Keratinocyte (primary cell): ENCODE results near the gene CCDC141. TPM values are rescaled to one million over a fixed set of nuclear protein-coding genes. Genes with fewer than 3 reads are reported as not detected.

Experiments used
- DNase-seq: peaks from one replicate; pipeline ENCODE4 v3.0.0-alpha.2; 2011; ENCODE audit warnings: low read depth, missing footprints, low spot score
- FAIRE-seq: peaks from 2 replicates; lab custom pipeline; 2011; peaks lifted over from hg19 to GRCh38; lab: Jason Lieb, UNC
- H2AFZ ChIP-seq: 2 replicates; pipeline ENCODE4 v1.6.0; 2012; ENCODE audit warnings: low read length, control low read depth, inconsistent platforms; ENCODE audit not compliant: control insufficient read depth
- H3K27ac ChIP-seq: 2 replicates; pipeline ENCODE4 v1.5.1; 2011; ENCODE audit warnings: low read length; ENCODE audit not compliant: control insufficient read depth, insufficient read depth
- H3K27me3 ChIP-seq: 3 replicates; pipeline ENCODE4 v1.6.0; 2011; ENCODE audit warnings: low read length; ENCODE audit not compliant: control insufficient read depth, insufficient read depth; ENCODE audit errors: extremely low read depth
- H3K36me3 ChIP-seq, 2 experiments: 2 replicates in 1 of 2; 3 replicates in 1 of 2; pipeline ENCODE4 v1.5.1; 2011; ENCODE audit warnings: low read length in 2 of 2, mild to moderate bottlenecking in 1 of 2; ENCODE audit not compliant: control insufficient read depth in 2 of 2, insufficient read depth in 2 of 2; ENCODE audit errors: extremely low read depth in 1 of 2
- H3K4me1 ChIP-seq: 3 replicates; pipeline ENCODE4 v1.5.1; 2011; ENCODE audit warnings: low read length; ENCODE audit not compliant: control insufficient read depth, insufficient read depth; ENCODE audit errors: extremely low read depth
- H3K4me2 ChIP-seq: 3 replicates; pipeline ENCODE4 v1.6.0; 2011; ENCODE audit warnings: low read depth, low read length; ENCODE audit not compliant: control insufficient read depth, insufficient read depth; ENCODE audit errors: extremely low read depth
- H3K4me3 ChIP-seq, 3 experiments: fragments of 200-600 bp in 1 of 3; sonication (generic) in 1 of 3; 2 replicates in 2 of 3; 3 replicates in 1 of 3; pipeline ENCODE4 v1.5.1; 2011 to 2016; ENCODE audit warnings: low read length in 3 of 3, mild to moderate bottlenecking in 3 of 3, control low read depth in 2 of 3, inconsistent platforms in 1 of 3, low read depth in 1 of 3, mixed read lengths in 1 of 3, mixed run types in 1 of 3, moderate library complexity in 1 of 3; ENCODE audit not compliant: control insufficient read depth in 2 of 3, insufficient read depth in 2 of 3; ENCODE audit errors: extremely low read depth in 1 of 3
- H3K79me2 ChIP-seq: 2 replicates; pipeline ENCODE4 v1.6.0; 2012; ENCODE audit warnings: low read length; ENCODE audit not compliant: control insufficient read depth, insufficient read depth
- H3K9ac ChIP-seq: 3 replicates; pipeline ENCODE4 v1.6.0; 2011; ENCODE audit warnings: low read length; ENCODE audit not compliant: control insufficient read depth, insufficient read depth; ENCODE audit errors: extremely low read depth
- H3K9me1 ChIP-seq: 3 replicates; pipeline ENCODE4 v1.6.0; 2011; ENCODE audit warnings: low read length; ENCODE audit not compliant: control insufficient read depth, insufficient read depth; ENCODE audit errors: extremely low read depth
- H3K9me3 ChIP-seq: 2 replicates; pipeline ENCODE4 v1.5.1; 2012; ENCODE audit warnings: low read depth, low read length; ENCODE audit not compliant: control insufficient read depth
- H4K20me1 ChIP-seq: 3 replicates; pipeline ENCODE4 v1.6.0; 2011; ENCODE audit warnings: low read length; ENCODE audit not compliant: control insufficient read depth, insufficient read depth; ENCODE audit errors: extremely low read depth
- EZH2 ChIP-seq: IDR thresholded peaks from one replicate; pipeline ENCODE4 v1.6.1; 2012; ENCODE audit warnings: inconsistent platforms, mild to moderate bottlenecking, low read length, moderate library complexity
- dilution Hi-C: fragments of 300-500 bp; cut with MboI; formaldehyde crosslinking; loops from one replicate; pipeline ENCODE4 v1.7.0; 2020; ENCODE audit warnings: low sequenced_read_pairs; ENCODE audit not compliant: extremely low pct_ligation_motif_present
- polyA plus RNA-seq, 5 experiments: library from polyadenylated mRNA; depleted of rRNA in 3 of 5; stranded (reverse) in 3 of 5; stranded (forward) in 1 of 5; unstranded in 1 of 5; fragments of >200 nt; gene quantifications; 1 replicate in 1 of 5; 2 replicates in 3 of 5; 3 replicates in 1 of 5; pipeline versions ENCODE4 v1.2.1 to v1.2.3, GENCODE V29; 2011 to 2012; ENCODE audit warnings: missing spikeins in 2 of 5, low read depth in 1 of 5, low replicate concordance in 1 of 5
- TF ChIP-seq, protein P1 (sequence below), 3 experiments: IDR thresholded peaks in 1 of 3; conservative IDR thresholded peaks in 1 of 3; optimal IDR thresholded peaks in 1 of 3; 2 replicates in 2 of 3; 3 replicates in 1 of 3; pipeline versions ENCODE3 to v1.5.1; 2011; ENCODE audit warnings: low read length in 3 of 3, mild to moderate bottlenecking in 3 of 3, moderate library complexity in 2 of 3, control low read depth in 1 of 3, inconsistent platforms in 1 of 3; ENCODE audit not compliant: insufficient read depth in 2 of 3; ENCODE audit errors: extremely low read depth in 1 of 3

The CCDC141 gene
- polyA plus RNA-seq, 1 donor (not counting 4 experiments of a cell fraction or from before 2014, with no cell fraction given) = not detected

DNA sequence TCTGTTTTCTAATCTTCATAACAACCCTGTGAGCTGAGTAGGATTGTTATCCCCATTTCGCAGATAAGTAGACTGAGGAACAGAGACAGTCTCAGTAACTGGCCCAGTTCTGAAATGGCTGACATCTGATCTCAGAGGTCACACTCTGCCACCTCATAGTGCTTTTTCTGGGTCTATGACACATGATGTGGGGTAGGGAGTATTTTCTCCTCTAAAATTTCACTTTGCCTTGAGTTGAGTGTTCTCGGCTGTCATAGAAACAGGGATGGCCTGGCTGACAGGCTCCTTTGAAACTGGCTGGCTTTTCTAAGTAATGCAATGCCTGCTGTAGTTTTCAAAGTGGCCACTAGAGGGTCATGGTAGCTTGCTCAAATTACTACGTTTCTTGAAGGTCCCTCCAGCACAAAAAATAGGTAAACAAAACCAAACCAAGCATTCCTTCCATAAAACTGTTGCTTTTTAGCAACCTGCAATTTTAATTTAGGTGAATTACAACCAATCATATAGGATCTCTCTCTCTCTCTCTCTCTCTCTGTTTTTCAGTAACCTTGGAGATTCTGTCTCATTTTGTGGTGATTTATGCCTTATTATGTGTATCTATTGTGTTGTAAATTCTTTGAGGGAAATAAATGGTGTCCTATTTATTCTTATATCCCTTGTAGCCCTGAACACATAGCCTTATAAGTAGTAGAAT is 158.5 kb downstream of the CCDC141 start:
- peak; percentile 36 for DNase-seq
- H3K36me3 ChIP-seq = no peaks in the 10 kb centered on the region
- H2AFZ ChIP-seq = no peak overlapping the region
- FAIRE-seq = peak; percentile 75
- H3K27me3 ChIP-seq = no peaks in the 10 kb centered on the region
- H3K9me3 ChIP-seq = no peaks in the 10 kb centered on the region
- TF ChIP-seq, protein P1, sequence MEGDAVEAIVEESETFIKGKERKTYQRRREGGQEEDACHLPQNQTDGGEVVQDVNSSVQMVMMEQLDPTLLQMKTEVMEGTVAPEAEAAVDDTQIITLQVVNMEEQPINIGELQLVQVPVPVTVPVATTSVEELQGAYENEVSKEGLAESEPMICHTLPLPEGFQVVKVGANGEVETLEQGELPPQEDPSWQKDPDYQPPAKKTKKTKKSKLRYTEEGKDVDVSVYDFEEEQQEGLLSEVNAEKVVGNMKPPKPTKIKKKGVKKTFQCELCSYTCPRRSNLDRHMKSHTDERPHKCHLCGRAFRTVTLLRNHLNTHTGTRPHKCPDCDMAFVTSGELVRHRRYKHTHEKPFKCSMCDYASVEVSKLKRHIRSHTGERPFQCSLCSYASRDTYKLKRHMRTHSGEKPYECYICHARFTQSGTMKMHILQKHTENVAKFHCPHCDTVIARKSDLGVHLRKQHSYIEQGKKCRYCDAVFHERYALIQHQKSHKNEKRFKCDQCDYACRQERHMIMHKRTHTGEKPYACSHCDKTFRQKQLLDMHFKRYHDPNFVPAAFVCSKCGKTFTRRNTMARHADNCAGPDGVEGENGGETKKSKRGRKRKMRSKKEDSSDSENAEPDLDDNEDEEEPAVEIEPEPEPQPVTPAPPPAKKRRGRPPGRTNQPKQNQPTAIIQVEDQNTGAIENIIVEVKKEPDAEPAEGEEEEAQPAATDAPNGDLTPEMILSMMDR (optimal IDR thresholded peaks at IDR 0.05 in 1 of 3, IDR thresholded peaks at IDR 0.05 in 1 of 3, conservative IDR thresholded peaks at IDR 0.05 in 1 of 3; ENCODE audit: extremely low read depth in 1 of 3, insufficient read depth in 2 of 3, low read length in 3 of 3) = peak; percentile 56 to 86 (median 84)
- no peak for TF ChIP-seq EZH2
- no peaks in the 10 kb centered on the region for H3K79me2 ChIP-seq
- no peak overlapping the region for H3K27ac ChIP-seq
- dilution Hi-C loops = no loop called here
- no peak overlapping the region for H3K9ac ChIP-seq
- H3K4me2 ChIP-seq = no peak overlapping the region
- H3K4me1 ChIP-seq = no peaks in the 10 kb centered on the region
- H4K20me1 ChIP-seq = no peaks in the 10 kb centered on the region
- H3K4me3 ChIP-seq = no peak overlapping the region
- H3K9me1 ChIP-seq = no peaks in the 10 kb centered on the region

GRCh38 chr2:178886006-178886405 is 163.9 kb downstream of the CCDC141 start:
- no peaks in the 10 kb centered on the region for H3K79me2 ChIP-seq

More at GRCh38 chr2:178886006-178886405, 163.9 kb downstream of the CCDC141 start:
- Histone ChIP-seq H3K9ac (no peak overlapping the region), H3K4me3 (no peak overlapping the region), H2AFZ (no peak overlapping the region), H3K27me3 (no peaks in the 10 kb centered on the region), H4K20me1 (no peaks in the 10 kb centered on the region), H3K27ac (no peak overlapping the region), H3K36me3 (no peaks in the 10 kb centered on the region), H3K4me2 (no peak overlapping the region), H3K4me1 (peaks cover 8% of the 10 kb centered on the region), H3K9me3 (no peaks in the 10 kb centered on the region), H3K9me1 (no peaks in the 10 kb centered on the region)
- no peak for TF ChIP-seq EZH2
- TF ChIP-seq, protein P1 (optimal IDR thresholded peaks at IDR 0.05 in 1 of 3, IDR thresholded peaks at IDR 0.05 in 1 of 3, conservative IDR thresholded peaks at IDR 0.05 in 1 of 3; ENCODE audit: extremely low read depth in 1 of 3, insufficient read depth in 2 of 3, low read length in 3 of 3) = no peak
- no peak for DNase-seq
- dilution Hi-C loops = no loop called here
- FAIRE-seq = no peak
